ENCODE measurements around the gene DNAJC28. TPM values are rescaled to one million over a fixed set of nuclear protein-coding genes. Genes with fewer than 3 reads are reported as not detected.
"Not testable (repeated sequence)": the region's sequence is repeated elsewhere in the genome, so short reads cannot be mapped to it uniquely, and the experiment has no call there.

DNAJC28 gene
- total and polyA plus RNA-seq, 9 of the 15 experiments (the other 6 are each of a cell fraction or from before 2014, with no cell fraction given), result 0.68 to 2.5 (median 1.1) TPM

GRCh38 chr21:33446620-33447019 is 44.9 kb downstream of the DNAJC28 start:
- 91% methylated on average over 6 of the region's 6 CpGs for WGBS (ENCODE audit: insufficient coverage, low coverage, missing lambda C conversion rate)
- not testable (repeated sequence) for H3K27ac ChIP-seq (ENCODE audit: extremely low read depth, low read depth, low read length); DNase-seq (ENCODE audit: extremely low read depth in 1 of 4, low spot score in 3 of 4); H3K27me3 ChIP-seq (ENCODE audit: control insufficient read depth in 2 of 2, insufficient read depth in 2 of 2, low read length in 2 of 2); H2AFZ ChIP-seq (ENCODE audit: low read depth, low read length); H3K9ac ChIP-seq (ENCODE audit: insufficient read depth in 1 of 2, low read depth in 2 of 2, low read length in 2 of 2); H3K4me1 ChIP-seq (replicated peaks in 1 of 2; ENCODE audit: control insufficient read depth in 2 of 2, insufficient read depth in 2 of 2, low read length in 2 of 2); FAIRE-seq; H3K9me1 ChIP-seq (ENCODE audit: control insufficient read depth, insufficient read depth, low read length); H3K36me3 ChIP-seq (ENCODE audit: control insufficient read depth, insufficient read depth, low read length); H3K4me3 ChIP-seq; H4K20me1 ChIP-seq (replicated peaks; ENCODE audit: control insufficient read depth, insufficient read depth, low read length); ATAC-seq; H3K4me2 ChIP-seq (ENCODE audit: insufficient read depth, low read length); H3K79me2 ChIP-seq (ENCODE audit: control insufficient read depth, insufficient read depth, low read length); BruUV-seq (replicated peaks); H3K9me3 ChIP-seq (replicated peaks; ENCODE audit: control insufficient read depth, insufficient read depth, low read depth, low read length)
- intact Hi-C loops (cut with micrococcal nuclease) (loop anchor here (5.0 to 10.0 kb wide), 2 partner anchors 504 to 612 kb away; no protein-coding TSS in a partner anchor), in situ Hi-C loops (cut with MboI) (loop anchor here (10.0 kb wide), 2 partner anchors 522 to 612 kb away; no protein-coding TSS in a partner anchor)
- CTCF ChIA-PET (ENCODE audit: low intra/inter-chr PET ratio), result interaction anchor here (2.6 to 3.4 kb wide), 2 partner anchors 86 to 246 kb away, joined by 14 to 54 read pairs; no protein-coding TSS in a partner anchor
- POLR2A ChIA-PET, result interaction anchor here (1.6 kb wide), 1 partner anchor 15 kb away, joined by 4 read pairs; no protein-coding TSS in a partner anchor
- TF ChIP-seq ZNF121 (CRISPR knock-in tag; conservative IDR thresholded peaks at IDR 0.05), result peak; percentile 85
- peak; percentile 39 for TF ChIP-seq RBM25 (IDR thresholded peaks at IDR 0.05; ENCODE audit: low read depth, low read length, severe bottlenecking)

- no peak for FAIRE-seq
- CTCF ChIA-PET (ENCODE audit: low intra/inter-chr PET ratio), result interaction anchor here (1.3 to 3.4 kb wide), 5 partner anchors 84 to 450 kb away, joined by 5 to 54 read pairs (median 8); no protein-coding TSS in a partner anchor
- intact Hi-C loops (cut with micrococcal nuclease) (loop anchor here (2.0 to 10.0 kb wide), 2 partner anchors 70 to 610 kb away; no protein-coding TSS in a partner anchor), in situ Hi-C loops (cut with MboI) (loop anchor here (5.0 to 10.0 kb wide), 3 partner anchors 247 to 610 kb away; no protein-coding TSS in a partner anchor)
- no peaks in the 10 kb centered on the region for H3K9me3 ChIP-seq (replicated peaks; ENCODE audit: control insufficient read depth, insufficient read depth, low read depth, low read length)
- no peaks in the 10 kb centered on the region; a peak in 1 of 5 replicates for H3K4me1 ChIP-seq (replicated peaks in 1 of 2; ENCODE audit: control insufficient read depth in 2 of 2, insufficient read depth in 2 of 2, low read length in 2 of 2)
- ATAC-seq, result no peak
- no peaks in the 10 kb centered on the region for H3K27me3 ChIP-seq (ENCODE audit: control insufficient read depth in 2 of 2, insufficient read depth in 2 of 2, low read length in 2 of 2)
- no peak overlapping the region for H3K4me2 ChIP-seq (ENCODE audit: insufficient read depth, low read length)
- H3K36me3 ChIP-seq (ENCODE audit: control insufficient read depth, insufficient read depth, low read length), result peaks cover 9% of the 10 kb centered on the region; the same call in 2 of the 3 replicates
- POLR2A ChIA-PET, result interaction anchor here (1.0 to 1.5 kb wide), 3 partner anchors 9 to 39 kb away, joined by 3 to 6 read pairs (median 4); no protein-coding TSS in a partner anchor
- BruUV-seq (replicated peaks), result no TSS peak
- no peaks in the 10 kb centered on the region for H4K20me1 ChIP-seq (replicated peaks; ENCODE audit: control insufficient read depth, insufficient read depth, low read length)
- H3K9ac ChIP-seq (ENCODE audit: insufficient read depth in 1 of 2, low read depth in 2 of 2, low read length in 2 of 2), result peak overlapping the region in 1 of 2 experiments; percentile 36; a peak in 1 of 4 replicates
- no peaks in the 10 kb centered on the region for H3K79me2 ChIP-seq (ENCODE audit: control insufficient read depth, insufficient read depth, low read length)
- no peak for DNase-seq (ENCODE audit: extremely low read depth in 1 of 4, low spot score in 3 of 4)
- WGBS (ENCODE audit: insufficient coverage, low coverage, missing lambda C conversion rate), result 64% methylated on average over 2 of the region's 2 CpGs
- no peaks in the 10 kb centered on the region for H3K9me1 ChIP-seq (ENCODE audit: control insufficient read depth, insufficient read depth, low read length)
- H3K27ac ChIP-seq (ENCODE audit: extremely low read depth, low read depth, low read length), result no peak overlapping the region
- H2AFZ ChIP-seq (ENCODE audit: low read depth, low read length), result no peak overlapping the region
- no peak overlapping the region for H3K4me3 ChIP-seq
- no peak for TF ChIP-seq ZBTB5 (IDR thresholded peaks at IDR 0.05)
- no peak for TF ChIP-seq EGR1 (conservative IDR thresholded peaks at IDR 0.05)
- no peak for TF ChIP-seq NCOA2 (IDR thresholded peaks at IDR 0.05; ENCODE audit: partially characterized antibody in 2 of 2)
- TF ChIP-seq ELF2 (CRISPR knock-in tag; IDR thresholded peaks at IDR 0.05), result no peak
- no peak for TF ChIP-seq NFE2L1 (tag; IDR thresholded peaks at IDR 0.05; ENCODE audit: borderline replicate concordance, low read depth)
- no peak for TF ChIP-seq ZNF551 (CRISPR knock-in tag; IDR thresholded peaks at IDR 0.05)
- no peak for TF ChIP-seq SMAD3 (CRISPR knock-in tag; conservative IDR thresholded peaks at IDR 0.05)
- TF ChIP-seq EHMT2 (IDR thresholded peaks at IDR 0.05), result no peak
- TF ChIP-seq SMARCA5 (IDR thresholded peaks at IDR 0.05), result no peak
- no peak for TF ChIP-seq KAT2B (IDR thresholded peaks at IDR 0.05; ENCODE audit: low read depth, low read length)
These were observed 47.0 kb downstream of the DNAJC28 start for GRCh38 chr21:33444499-33444898.

Measured in K562 (cell line).